T-cell (primary cell): ENCODE measurements around the gene ALOXE3. TPM values are rescaled to one million over a fixed set of nuclear protein-coding genes. Genes with fewer than 3 reads are reported as not detected.

Experiments
- ATAC-seq, 4 experiments: fragments of 200-7000 bp in 3 of 4; fragments of 150-1000 bp in 1 of 4; cut with Tn5 transposase; replicated peaks in 1 of 4; 1 replicate in 3 of 4; 2 replicates in 1 of 4; pipeline ENCODE4 v1.10.0; 2021; ENCODE audit warnings: moderate library complexity in 3 of 4, mild to moderate bottlenecking in 2 of 4, moderate number of reproducible peaks in 1 of 4
- CTCF ChIA-PET, 2 donors: fragments of 300-600 bp; sonication (Branson Sonifier 250); formaldehyde crosslinking; loops; one replicate each; lab custom pipeline; 2022; ENCODE audit warnings: antibody characterized with exemption in 2 of 2; lab: Charles Lee
- POLR2A ChIA-PET, 2 donors: fragments of 300-600 bp; sonication (Branson Sonifier 250); formaldehyde crosslinking; loops; one replicate each; lab custom pipeline; 2022; ENCODE audit warnings: antibody characterized with exemption in 2 of 2; lab: Charles Lee
- DNase-seq, 35 experiments: peaks; one replicate each; pipeline versions ENCODE4 v3.0.0 to v3.0.0-alpha.2; 2013 to 2023
- H3K27ac ChIP-seq: one replicate; pipeline ENCODE4 v1.5.1; 2013; ENCODE audit warnings: low read length
- H3K27me3 ChIP-seq, 2 experiments: replicated peaks in 1 of 2; 1 replicate in 1 of 2; 2 replicates in 1 of 2; pipeline versions ENCODE4 v1.6.1 to v1.7.0; 2013; ENCODE audit warnings: low read length in 1 of 2, mixed read lengths in 1 of 2; ENCODE audit not compliant: control insufficient read depth in 2 of 2, insufficient read depth in 2 of 2; ENCODE audit errors: extremely low read depth in 1 of 2
- H3K36me3 ChIP-seq, 2 donors: 1 replicate in 1 of 2; 2 replicates in 1 of 2; pipeline versions ENCODE4 v1.6.1 to v1.7.0; 2013; ENCODE audit warnings: low read length in 1 of 2; ENCODE audit not compliant: control insufficient read depth in 2 of 2, insufficient read depth in 1 of 2; ENCODE audit errors: extremely low read depth in 1 of 2
- H3K4me1 ChIP-seq, 2 experiments: 1 replicate in 1 of 2; 2 replicates in 1 of 2; pipeline versions ENCODE4 v1.6.1 to v1.7.0; 2013; ENCODE audit warnings: low read length in 2 of 2, mixed read lengths in 1 of 2; ENCODE audit not compliant: insufficient read depth in 2 of 2, control insufficient read depth in 1 of 2; ENCODE audit errors: extremely low read depth in 1 of 2
- H3K4me3 ChIP-seq, 2 donors: 1 replicate in 1 of 2; 2 replicates in 1 of 2; pipeline versions ENCODE4 v1.5.1 to v1.7.0; 2013; ENCODE audit warnings: mild to moderate bottlenecking in 2 of 2, low read length in 1 of 2, moderate library complexity in 1 of 2; ENCODE audit not compliant: control insufficient read depth in 1 of 2; ENCODE audit errors: extremely low read depth in 1 of 2
- H3K9me3 ChIP-seq: 2 replicates; pipeline ENCODE4 v1.7.0; 2013
- H3K27ac Mint-ChIP-seq, 2 donors: one replicate each; pipeline ENCODE4 v1.8.0; 2020 to 2021; ENCODE audit warnings: mild to moderate bottlenecking in 2 of 2, mixed read lengths in 2 of 2
- H3K27me3 Mint-ChIP-seq, 2 donors: one replicate each; pipeline ENCODE4 v1.8.0; 2021 to 2022; ENCODE audit warnings: mixed read lengths in 2 of 2
- H3K36me3 Mint-ChIP-seq: one replicate; pipeline ENCODE4 v1.8.0; 2021; ENCODE audit warnings: mixed read lengths
- H3K4me1 Mint-ChIP-seq, 3 donors: one replicate each; pipeline ENCODE4 v1.8.0; 2020 to 2022; ENCODE audit warnings: mixed read lengths in 3 of 3, mild to moderate bottlenecking in 1 of 3
- H3K4me3 Mint-ChIP-seq, 3 donors: one replicate each; pipeline ENCODE4 v1.8.0; 2020 to 2022; ENCODE audit warnings: mild to moderate bottlenecking in 3 of 3, mixed read lengths in 3 of 3, moderate library complexity in 3 of 3
- H3K9me3 Mint-ChIP-seq, 3 donors: one replicate each; pipeline ENCODE4 v1.8.0; 2020 to 2022; ENCODE audit warnings: mixed read lengths in 3 of 3
- WGBS: methylation state at CpG from one replicate; pipeline ENCODE4 v1.1.5; 2013; ENCODE audit warnings: missing lambda C conversion rate; ENCODE audit not compliant: insufficient coverage; 5-methylcytosine and 5-hydroxymethylcytosine counted together
- total RNA-seq, 35 experiments: library from RNA in 6 of 35; stranded (reverse) in 6 of 35; fragments of 120-200 nt in 1 of 35; gene quantifications; one replicate each; pipeline versions ENCODE4 v1.2.1 to v1.2.4 and lab custom pipeline; 2013 to 2026

Gene ALOXE3
- total RNA-seq, 5 donors from 2014 or later (not counting 1 experiment from before 2014, with no cell fraction given): 0.13 to 1.2 (median 0.19) TPM; not detected in 1

- under 1% methylated on average over 30 of the region's 35 CpGs for WGBS
- peaks cover 47 to 55% (median 50%) of the 10 kb centered on the region in 3 donors for H3K4me1 Mint-ChIP-seq
- no peaks in the 10 kb centered on the region for H3K9me3 Mint-ChIP-seq
- Histone ChIP-seq H3K27me3 (peaks cover 0 to 59% of the 10 kb centered on the region in 2 experiments), H3K4me3 (peak overlapping the region; percentile 64 to 80), H3K27ac (no peak overlapping the region), H3K4me1 (peaks cover 35 to 61% of the 10 kb centered on the region in 2 experiments), H3K9me3 (no peaks in the 10 kb centered on the region), H3K36me3 (no peaks in the 10 kb centered on the region)
- CTCF ChIA-PET: interaction anchor here in 1 of 2 donors (1.3 kb wide), 1 partner anchor 13 kb away, joined by 5 read pairs; no protein-coding TSS in a partner anchor
- H3K27ac Mint-ChIP-seq: peak overlapping the region; percentile 82 to 90
- DNase-seq: peak in 2 of 35 experiments; percentile 21 to 41
- POLR2A ChIA-PET: interaction anchor here in 1 of 2 donors (0.7 to 1.1 kb wide), 2 partner anchors 169 to 497 kb away, joined by 3 to 6 read pairs; partner anchors contain the start of gene SLC25A35
- peak in 3 of 4 experiments; percentile 1 to 8 (median 6) for ATAC-seq
- H3K27me3 Mint-ChIP-seq: peaks cover 8 to 35% of the 10 kb centered on the region in 2 donors
- no peaks in the 10 kb centered on the region for H3K36me3 Mint-ChIP-seq
- peak overlapping the region; percentile 77 to 91 (median 86) for H3K4me3 Mint-ChIP-seq
These were observed 7.7 kb upstream of the ALOXE3 start for GRCh38 chr17:8125947-8126490.

GRCh38 chr17:8125154-8125946, 7.0 kb upstream of the ALOXE3 start:
- ChIA-PET POLR2A (interaction anchor here in 1 of 2 donors (1.0 kb wide), 1 partner anchor 48 kb away, joined by 3 read pairs; no protein-coding TSS in a partner anchor), CTCF (interaction anchor here in 1 of 2 donors (0.8 kb wide), 1 partner anchor 13 kb away, joined by 3 read pairs; no protein-coding TSS in a partner anchor)
- Mint-ChIP-seq H3K4me3 (peak overlapping the region; percentile 77 to 91 (median 86)), H3K27me3 (peaks cover 8 to 42% of the 10 kb centered on the region in 2 donors), H3K27ac (peak overlapping the region; percentile 82 to 90), H3K4me1 (peaks cover 54 to 62% (median 56%) of the 10 kb centered on the region in 3 donors), H3K36me3 (no peaks in the 10 kb centered on the region), H3K9me3 (no peaks in the 10 kb centered on the region)
- Histone ChIP-seq H3K27ac (no peak overlapping the region), H3K9me3 (no peaks in the 10 kb centered on the region), H3K36me3 (no peaks in the 10 kb centered on the region), H3K27me3 (peaks cover 0 to 66% of the 10 kb centered on the region in 2 experiments), H3K4me3 (peak overlapping the region; percentile 64 to 80), H3K4me1 (peaks cover 39 to 67% of the 10 kb centered on the region in 2 experiments)
- ATAC-seq (peak; percentile 44 to 55 (median 50)), DNase-seq (peak; percentile 65 to 90 (median 84))
- WGBS: 2% methylated on average over 16 of the region's 40 CpGs

GRCh38 chr17:8124350-8125153, 6.2 kb upstream of the ALOXE3 start:
- ChIA-PET POLR2A (interaction anchor here in 1 of 2 donors (1.0 kb wide), 1 partner anchor 49 kb away, joined by 3 read pairs; no protein-coding TSS in a partner anchor), CTCF (interaction anchor here in 1 of 2 donors (0.6 to 0.8 kb wide), 2 partner anchors 14 to 70 kb away, joined by 3 to 4 read pairs; no protein-coding TSS in a partner anchor)
- Histone ChIP-seq H3K4me1 (peaks cover 47 to 71% of the 10 kb centered on the region in 2 experiments), H3K27me3 (peaks cover 0 to 64% of the 10 kb centered on the region in 2 experiments), H3K4me3 (peak overlapping the region; percentile 64 to 80), H3K9me3 (no peaks in the 10 kb centered on the region), H3K27ac (no peak overlapping the region), H3K36me3 (no peaks in the 10 kb centered on the region)
- H3K36me3 Mint-ChIP-seq: no peaks in the 10 kb centered on the region
- ATAC-seq (no peak), DNase-seq (peak in 3 of 35 experiments; percentile 27 to 47 (median 29))
- peak overlapping the region; percentile 77 to 91 (median 86) for H3K4me3 Mint-ChIP-seq
- peaks cover 62 to 70% (median 64%) of the 10 kb centered on the region in 3 donors for H3K4me1 Mint-ChIP-seq
- no peaks in the 10 kb centered on the region for H3K9me3 Mint-ChIP-seq
- peaks cover 11 to 46% of the 10 kb centered on the region in 2 donors for H3K27me3 Mint-ChIP-seq
- peak overlapping the region; percentile 82 to 90 for H3K27ac Mint-ChIP-seq
- WGBS: 3% methylated on average over 19 of the region's 24 CpGs

GRCh38 chr17:8123695-8124349, 5.5 kb upstream of the ALOXE3 start, which contains the start of gene HES7:
Gene HES7, minus strand, starts transcription at chr17:8124106. Its CDS starts 22 bp downstream, at chr17:8124084.
- Mint-ChIP-seq H3K27me3 (peaks cover 12 to 49% of the 10 kb centered on the region in 2 donors), H3K27ac (peak within 1 kb of the TSS; percentile 82 to 90), H3K4me3 (peak within 1 kb of the TSS; percentile 77 to 91 (median 86)), H3K4me1 (peaks cover 66 to 77% (median 69%) of the 10 kb centered on the region in 3 donors), H3K9me3 (no peaks in the 10 kb centered on the region), H3K36me3 (no peaks in the 10 kb centered on the region)
- 1% methylated on average over 16 of the region's 29 CpGs for WGBS
- Histone ChIP-seq H3K9me3 (no peaks in the 10 kb centered on the region), H3K36me3 (no peaks in the 10 kb centered on the region), H3K27me3 (peaks cover 0 to 61% of the 10 kb centered on the region in 2 experiments), H3K4me3 (peak within 1 kb of the TSS; percentile 64 to 80), H3K27ac (no peak within 1 kb of the TSS), H3K4me1 (peaks cover 48 to 71% of the 10 kb centered on the region in 2 experiments)
- DNase-seq (peak in 1 of 35 experiments; percentile 12), ATAC-seq (no peak)
- ChIA-PET POLR2A (interaction anchor here (1.0 kb wide), 2 partner anchors 49 to 97 kb away, joined by 3 read pairs; no protein-coding TSS in a partner anchor), CTCF (interaction anchor here in 1 of 2 donors (0.6 kb wide), 1 partner anchor 71 kb away, joined by 4 read pairs; no protein-coding TSS in a partner anchor)

GRCh38 chr17:8122924-8123694, 4.8 kb upstream of the ALOXE3 start:
- Mint-ChIP-seq H3K27ac (peak overlapping the region in 1 of 2 donors; percentile 12), H3K4me1 (peaks cover 73 to 84% (median 76%) of the 10 kb centered on the region in 3 donors), H3K27me3 (peaks cover 12 to 56% of the 10 kb centered on the region in 2 donors), H3K36me3 (no peaks in the 10 kb centered on the region), H3K9me3 (no peaks in the 10 kb centered on the region), H3K4me3 (peak overlapping the region; percentile 77 to 91 (median 86))
- DNase-seq: peak in 4 of 35 experiments; percentile 31 to 67 (median 44)
- peaks cover 0 to 68% of the 10 kb centered on the region in 2 experiments for H3K27me3 ChIP-seq
- peaks cover 52 to 78% of the 10 kb centered on the region in 2 experiments for H3K4me1 ChIP-seq
- peak overlapping the region; percentile 64 to 80 for H3K4me3 ChIP-seq
- CTCF ChIA-PET: interaction anchor here (0.6 to 1.0 kb wide), 2 partner anchors 17 to 138 kb away, joined by 3 to 5 read pairs; no protein-coding TSS in a partner anchor
- peak in 1 of 4 experiments; percentile 9 for ATAC-seq
- POLR2A ChIA-PET: interaction anchor here in 1 of 2 donors (1.0 kb wide), 1 partner anchor 98 kb away, joined by 3 read pairs; no protein-coding TSS in a partner anchor
- H3K36me3 ChIP-seq: no peaks in the 10 kb centered on the region
- no peak overlapping the region for H3K27ac ChIP-seq
- 1% methylated on average over 42 of the region's 55 CpGs for WGBS
- H3K9me3 ChIP-seq: no peaks in the 10 kb centered on the region
